AG04450 (cell line): ENCODE data around the gene SCUBE1. TPM values are rescaled to one million over a fixed set of nuclear protein-coding genes. Genes with fewer than 3 reads are reported as not detected.
A peak's percentile ranks its signal among the peaks of the same experiment; 100 is the strongest.

Experiments used
- CTCF ChIA-PET: fragments of 300-600, 350-600 bp; formaldehyde crosslinking; extraction: SDS; loops from one replicate; lab custom pipeline; 2022; ENCODE audit warnings: antibody characterized with exemption, inconsistent platforms; lab: Charles Lee
- POLR2A ChIA-PET: fragments of 350-600 bp; formaldehyde crosslinking; extraction: SDS; loops from one replicate; lab custom pipeline; 2021; ENCODE audit warnings: antibody characterized with exemption, inconsistent platforms; lab: Yijun Ruan, JAX
- DNase-seq: peaks from one replicate; pipeline ENCODE4 v3.0.0-alpha.2; 2011; ENCODE audit warnings: low read depth, low spot score
- H3K27ac ChIP-seq: one replicate; pipeline ENCODE4 v1.5.1; 2012; ENCODE audit warnings: low read depth, low read length, control low read depth
- H3K27me3 ChIP-seq: one replicate; pipeline ENCODE4 v1.6.0; 2012; ENCODE audit warnings: low read length; ENCODE audit not compliant: control insufficient read depth, insufficient read depth
- H3K4me3 ChIP-seq: 2 replicates; pipeline ENCODE4 v1.5.1; 2011; ENCODE audit warnings: mild to moderate bottlenecking, low read depth, low read length, control low read depth
- H3K9me3 ChIP-seq: 2 replicates; pipeline ENCODE4 v1.5.1; 2012; ENCODE audit warnings: low read length; ENCODE audit not compliant: control insufficient read depth, insufficient read depth
- CTCF ChIP-seq: IDR thresholded peaks from 2 replicates; pipeline ENCODE4 v1.5.1; 2011; ENCODE audit warnings: low read depth, low read length, control low read depth, inconsistent platforms
- polyA plus RNA-seq: library from polyadenylated mRNA; depleted of rRNA; stranded (reverse); fragments of >200 nt; gene quantifications from 2 replicates; pipeline ENCODE4 v1.2.3, GENCODE V29; 2011

SCUBE1 gene
- polyA plus RNA-seq, 1 experiment, result not detected

DNA sequence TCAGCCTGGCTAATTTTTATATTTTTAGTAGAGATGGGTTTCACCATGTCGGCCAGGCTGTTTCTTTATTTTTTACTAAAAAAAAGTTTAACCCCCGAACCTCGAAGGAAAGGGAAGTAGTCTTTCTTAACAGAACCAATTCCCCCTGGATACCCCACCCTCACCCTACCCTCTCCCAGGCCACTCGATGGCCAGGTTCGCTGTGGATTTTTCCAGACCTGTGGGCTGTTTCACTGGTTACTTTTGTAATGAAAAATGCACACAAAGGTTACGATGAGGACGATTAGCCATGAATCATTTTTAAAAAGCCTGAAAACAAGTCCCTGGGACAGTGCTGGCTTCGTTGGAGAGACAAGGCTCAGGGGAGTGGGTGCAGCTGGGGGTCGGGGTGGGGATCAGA lies 189.3 kb downstream of the SCUBE1 start:
- ChIA-PET CTCF (no interaction called here), POLR2A (no interaction called here)
- no peak for DNase-seq
- no peaks in the 10 kb centered on the region for H3K27me3 ChIP-seq
- no peaks in the 10 kb centered on the region; the same call in 1 of the 2 replicates for H3K9me3 ChIP-seq
- no peak for TF ChIP-seq CTCF
- no peak overlapping the region for H3K4me3 ChIP-seq
- H3K27ac ChIP-seq, result no peak overlapping the region

DNA sequence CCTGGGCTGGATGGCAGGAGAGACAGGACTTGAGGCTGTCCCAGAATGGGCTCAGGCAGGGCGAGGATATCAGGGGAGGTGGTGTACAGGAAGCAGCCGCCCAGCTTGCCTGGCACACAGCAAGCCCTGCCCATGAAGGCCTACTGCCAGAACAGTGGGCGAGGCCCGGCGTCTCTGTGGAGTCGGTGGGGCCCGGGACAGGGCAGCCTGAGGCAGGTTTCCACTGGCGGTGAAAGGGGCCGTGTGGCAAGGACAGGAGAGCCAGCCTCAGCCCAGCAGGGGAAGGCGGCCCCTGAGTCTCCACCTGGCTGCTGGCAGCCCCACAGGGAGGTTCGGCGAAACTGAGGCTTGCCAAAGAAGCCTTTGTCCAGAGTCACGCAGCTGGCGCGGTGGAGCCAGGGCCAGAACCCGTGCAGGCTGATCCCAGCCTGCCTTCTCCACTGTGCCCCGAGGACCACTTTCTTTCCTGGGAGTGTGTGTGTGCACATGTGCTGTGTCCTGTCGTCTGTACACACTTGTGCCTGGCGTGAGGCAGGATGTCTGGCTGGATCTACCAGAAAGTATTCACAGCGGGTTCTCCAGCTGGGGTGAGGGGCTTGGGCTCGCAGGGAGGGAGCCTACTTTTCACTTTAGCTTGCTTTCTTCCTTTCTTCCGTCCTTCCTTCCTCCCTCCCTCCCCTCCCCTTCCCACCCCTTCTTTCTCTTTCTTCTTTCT lies 190.7 kb downstream of the SCUBE1 start:
- peak overlapping the region; percentile 61 for H3K27ac ChIP-seq
- H3K27me3 ChIP-seq, result no peaks in the 10 kb centered on the region
- ChIA-PET CTCF (no interaction called here), POLR2A (interaction anchor here (0.7 kb wide), 1 partner anchor 90 kb away, joined by 4 read pairs; no protein-coding TSS in a partner anchor)
- no peak for DNase-seq
- peak overlapping the region; percentile 80 for H3K4me3 ChIP-seq
- TF ChIP-seq CTCF, result no peak
- no peaks in the 10 kb centered on the region; the same call in 1 of the 2 replicates for H3K9me3 ChIP-seq

GRCh38 chr22:43152003-43152356 lies 191.2 kb downstream of the SCUBE1 start:
- TF ChIP-seq CTCF, result no peak
- POLR2A ChIA-PET, result no interaction called here
- CTCF ChIA-PET, result no interaction called here

DNA sequence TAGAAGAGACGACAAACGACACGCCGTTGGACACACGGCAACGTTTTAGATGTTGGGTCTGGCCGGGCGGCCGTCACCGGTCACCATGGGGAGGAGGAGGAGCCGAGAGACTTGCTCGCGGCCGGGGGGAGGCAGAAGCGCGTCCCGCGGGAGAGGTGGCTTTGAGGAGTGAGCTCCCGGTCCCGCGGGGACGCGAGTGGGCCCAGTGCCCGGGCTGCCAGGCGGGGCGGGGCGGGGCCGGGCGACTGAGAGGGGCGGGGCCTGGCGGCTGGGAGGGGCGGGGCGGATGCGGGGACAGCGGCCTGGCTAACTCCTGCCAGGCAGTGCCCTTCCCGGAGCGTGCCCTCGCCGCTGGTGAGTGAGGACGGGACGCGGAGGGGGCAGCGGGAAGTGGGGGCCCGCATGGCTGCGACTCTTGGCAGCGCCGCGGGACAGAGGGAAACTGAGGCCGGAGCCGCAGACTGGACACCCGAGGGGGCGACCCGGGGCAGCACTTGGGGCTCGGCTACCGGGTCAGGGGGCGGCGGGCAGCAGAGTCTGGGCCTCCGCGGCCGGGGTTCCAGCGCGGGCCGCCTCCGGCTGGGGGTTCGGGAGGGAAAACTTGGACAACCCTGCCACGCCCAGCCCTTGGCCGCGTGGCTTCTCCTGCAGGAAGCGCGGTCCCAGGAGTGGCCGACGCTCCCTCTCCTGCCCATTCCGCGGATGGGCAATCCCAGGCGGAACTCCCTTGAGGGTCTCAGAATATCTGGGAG lies 191.7 kb downstream of the SCUBE1 start, which contains the start of gene TSPO:
Gene TSPO, plus strand, starts transcription at position 309 of the 752 bp plus-strand sequence. CDS start 7,680 bp downstream, outside the sequence.
- peak; percentile 21; the same call in 1 of the 2 replicates for TF ChIP-seq CTCF
- Histone ChIP-seq H3K27me3 (no peaks in the 10 kb centered on the region), H3K9me3 (no peaks in the 10 kb centered on the region; the same call in 1 of the 2 replicates), H3K27ac (peak within 1 kb of the TSS; percentile 61), H3K4me3 (peak within 1 kb of the TSS; percentile 80)
- CTCF ChIA-PET, result interaction anchor here (0.6 to 0.7 kb wide), 3 partner anchors 140 to 498 kb away, joined by 4 to 7 read pairs (median 5); no protein-coding TSS in a partner anchor
- POLR2A ChIA-PET, result no interaction called here
- DNase-seq, result no peak

More at GRCh38 chr22:43152003-43152356, 191.2 kb downstream of the SCUBE1 start:
- H3K27ac ChIP-seq, result peak overlapping the region; percentile 61
- no peak for DNase-seq
- peak overlapping the region; percentile 80 for H3K4me3 ChIP-seq
- H3K9me3 ChIP-seq, result no peaks in the 10 kb centered on the region; the same call in 1 of the 2 replicates
- no peaks in the 10 kb centered on the region for H3K27me3 ChIP-seq
